T-cell (primary cell): ENCODE data around the gene CEP120. TPM values are rescaled to one million over a fixed set of nuclear protein-coding genes. Genes with fewer than 3 reads are reported as not detected.

ENCODE experiments used
- ATAC-seq, 4 experiments: fragments of 200-7000 bp in 3 of 4; fragments of 150-1000 bp in 1 of 4; cut with Tn5 transposase; replicated peaks in 1 of 4; 1 replicate in 3 of 4; 2 replicates in 1 of 4; pipeline ENCODE4 v1.10.0; 2021; ENCODE audit warnings: moderate library complexity in 3 of 4, mild to moderate bottlenecking in 2 of 4, moderate number of reproducible peaks in 1 of 4
- CTCF ChIA-PET, 2 donors: fragments of 300-600 bp; sonication (Branson Sonifier 250); formaldehyde crosslinking; loops; one replicate each; lab custom pipeline; 2022; ENCODE audit warnings: antibody characterized with exemption in 2 of 2; lab: Charles Lee
- POLR2A ChIA-PET, 2 donors: fragments of 300-600 bp; sonication (Branson Sonifier 250); formaldehyde crosslinking; loops; one replicate each; lab custom pipeline; 2022; ENCODE audit warnings: antibody characterized with exemption in 2 of 2; lab: Charles Lee
- DNase-seq, 35 experiments: peaks; one replicate each; pipeline versions ENCODE4 v3.0.0 to v3.0.0-alpha.2; 2013 to 2023
- H3K27ac ChIP-seq: one replicate; pipeline ENCODE4 v1.5.1; 2013; ENCODE audit warnings: low read length
- H3K27me3 ChIP-seq, 2 experiments: replicated peaks in 1 of 2; 1 replicate in 1 of 2; 2 replicates in 1 of 2; pipeline versions ENCODE4 v1.6.1 to v1.7.0; 2013; ENCODE audit warnings: low read length in 1 of 2, mixed read lengths in 1 of 2; ENCODE audit not compliant: control insufficient read depth in 2 of 2, insufficient read depth in 2 of 2; ENCODE audit errors: extremely low read depth in 1 of 2
- H3K36me3 ChIP-seq, 2 donors: 1 replicate in 1 of 2; 2 replicates in 1 of 2; pipeline versions ENCODE4 v1.6.1 to v1.7.0; 2013; ENCODE audit warnings: low read length in 1 of 2; ENCODE audit not compliant: control insufficient read depth in 2 of 2, insufficient read depth in 1 of 2; ENCODE audit errors: extremely low read depth in 1 of 2
- H3K4me1 ChIP-seq, 2 experiments: 1 replicate in 1 of 2; 2 replicates in 1 of 2; pipeline versions ENCODE4 v1.6.1 to v1.7.0; 2013; ENCODE audit warnings: low read length in 2 of 2, mixed read lengths in 1 of 2; ENCODE audit not compliant: insufficient read depth in 2 of 2, control insufficient read depth in 1 of 2; ENCODE audit errors: extremely low read depth in 1 of 2
- H3K4me3 ChIP-seq, 2 donors: 1 replicate in 1 of 2; 2 replicates in 1 of 2; pipeline versions ENCODE4 v1.5.1 to v1.7.0; 2013; ENCODE audit warnings: mild to moderate bottlenecking in 2 of 2, low read length in 1 of 2, moderate library complexity in 1 of 2; ENCODE audit not compliant: control insufficient read depth in 1 of 2; ENCODE audit errors: extremely low read depth in 1 of 2
- H3K9me3 ChIP-seq: 2 replicates; pipeline ENCODE4 v1.7.0; 2013
- H3K27ac Mint-ChIP-seq, 2 donors: one replicate each; pipeline ENCODE4 v1.8.0; 2020 to 2021; ENCODE audit warnings: mild to moderate bottlenecking in 2 of 2, mixed read lengths in 2 of 2
- H3K27me3 Mint-ChIP-seq, 2 donors: one replicate each; pipeline ENCODE4 v1.8.0; 2021 to 2022; ENCODE audit warnings: mixed read lengths in 2 of 2
- H3K36me3 Mint-ChIP-seq: one replicate; pipeline ENCODE4 v1.8.0; 2021; ENCODE audit warnings: mixed read lengths
- H3K4me1 Mint-ChIP-seq, 3 donors: one replicate each; pipeline ENCODE4 v1.8.0; 2020 to 2022; ENCODE audit warnings: mixed read lengths in 3 of 3, mild to moderate bottlenecking in 1 of 3
- H3K4me3 Mint-ChIP-seq, 3 donors: one replicate each; pipeline ENCODE4 v1.8.0; 2020 to 2022; ENCODE audit warnings: mild to moderate bottlenecking in 3 of 3, mixed read lengths in 3 of 3, moderate library complexity in 3 of 3
- H3K9me3 Mint-ChIP-seq, 3 donors: one replicate each; pipeline ENCODE4 v1.8.0; 2020 to 2022; ENCODE audit warnings: mixed read lengths in 3 of 3
- WGBS: methylation state at CpG from one replicate; pipeline ENCODE4 v1.1.5; 2013; ENCODE audit warnings: missing lambda C conversion rate; ENCODE audit not compliant: insufficient coverage; 5-methylcytosine and 5-hydroxymethylcytosine counted together
- total RNA-seq, 35 experiments: library from RNA in 6 of 35; stranded (reverse) in 6 of 35; fragments of 120-200 nt in 1 of 35; gene quantifications; one replicate each; pipeline versions ENCODE4 v1.2.1 to v1.2.4 and lab custom pipeline; 2013 to 2026

CEP120 gene
- total RNA-seq, 5 donors from 2014 or later (not counting 1 experiment from before 2014, with no cell fraction given) = 48.3 to 71.1 (median 62.8) TPM

GRCh38 chr5:123456242-123456641 is 33.0 kb upstream of the CEP120 start:
- ChIA-PET POLR2A (no interaction called here), CTCF (interaction anchor here (0.7 to 1.1 kb wide), 2 partner anchors 33 to 46 kb away, joined by 3 to 4 read pairs; no protein-coding TSS in a partner anchor)
- Mint-ChIP-seq H3K36me3 (no peaks in the 10 kb centered on the region), H3K27me3 (peaks cover 0 to 3% of the 10 kb centered on the region in 2 donors), H3K9me3 (no peaks in the 10 kb centered on the region), H3K27ac (no peak overlapping the region), H3K4me1 (peaks cover 8 to 9% (median 8%) of the 10 kb centered on the region in 3 donors), H3K4me3 (no peak overlapping the region)
- Histone ChIP-seq H3K36me3 (no peaks in the 10 kb centered on the region), H3K27me3 (no peaks in the 10 kb centered on the region), H3K9me3 (no peaks in the 10 kb centered on the region), H3K4me1 (no peaks in the 10 kb centered on the region), H3K4me3 (no peak overlapping the region), H3K27ac (no peak overlapping the region)
- ATAC-seq = no peak
- no peak for DNase-seq
- no CpG with 5 or more reads among the region's 1 CpG for WGBS

- ATAC-seq (no peak), DNase-seq (no peak)
- Mint-ChIP-seq H3K4me3 (no peak overlapping the region), H3K9me3 (no peaks in the 10 kb centered on the region), H3K36me3 (no peaks in the 10 kb centered on the region), H3K4me1 (peaks cover 7 to 9% (median 7%) of the 10 kb centered on the region in 3 donors), H3K27ac (no peak overlapping the region), H3K27me3 (peaks cover 0 to 3% of the 10 kb centered on the region in 2 donors)
- Histone ChIP-seq H3K4me1 (no peaks in the 10 kb centered on the region), H3K4me3 (no peak overlapping the region), H3K27ac (no peak overlapping the region), H3K36me3 (no peaks in the 10 kb centered on the region), H3K27me3 (no peaks in the 10 kb centered on the region), H3K9me3 (no peaks in the 10 kb centered on the region)
- CTCF ChIA-PET = interaction anchor here (0.7 to 1.1 kb wide), 2 partner anchors 32 to 46 kb away, joined by 3 to 4 read pairs; no protein-coding TSS in a partner anchor
- WGBS = no CpG with 5 or more reads among the region's 2 CpGs
- POLR2A ChIA-PET = no interaction called here
Observed at GRCh38 chr5:123455640-123456039, 32.4 kb upstream of the CEP120 start.

- Histone ChIP-seq H3K4me3 (no peak overlapping the region), H3K27ac (no peak overlapping the region), H3K36me3 (no peaks in the 10 kb centered on the region), H3K9me3 (no peaks in the 10 kb centered on the region), H3K27me3 (no peaks in the 10 kb centered on the region), H3K4me1 (no peaks in the 10 kb centered on the region)
- ChIA-PET POLR2A (no interaction called here), CTCF (no interaction called here)
- DNase-seq (no peak), ATAC-seq (no peak)
- Mint-ChIP-seq H3K36me3 (no peaks in the 10 kb centered on the region), H3K9me3 (no peaks in the 10 kb centered on the region), H3K27ac (no peak overlapping the region), H3K4me3 (no peak overlapping the region), H3K4me1 (peaks cover 2 to 3% (median 2%) of the 10 kb centered on the region in 3 donors), H3K27me3 (peaks cover 0 to 3% of the 10 kb centered on the region in 2 donors)
- no CpG with 5 or more reads among the region's 3 CpGs for WGBS
Observed at GRCh38 chr5:123455095-123455494, 31.9 kb upstream of the CEP120 start.

GRCh38 chr5:123454259-123454911 is 31.2 kb upstream of the CEP120 start:
- ATAC-seq (no peak), DNase-seq (no peak)
- Mint-ChIP-seq H3K9me3 (no peaks in the 10 kb centered on the region), H3K4me3 (no peak overlapping the region), H3K27ac (no peak overlapping the region), H3K27me3 (peaks cover 0 to 3% of the 10 kb centered on the region in 2 donors), H3K4me1 (no peaks in the 10 kb centered on the region), H3K36me3 (no peaks in the 10 kb centered on the region)
- Histone ChIP-seq H3K4me1 (no peaks in the 10 kb centered on the region), H3K4me3 (no peak overlapping the region), H3K27ac (no peak overlapping the region), H3K9me3 (no peaks in the 10 kb centered on the region), H3K36me3 (no peaks in the 10 kb centered on the region), H3K27me3 (no peaks in the 10 kb centered on the region)
- CTCF ChIA-PET = no interaction called here
- WGBS = no CpG with 5 or more reads among the region's 1 CpG
- POLR2A ChIA-PET = no interaction called here

GRCh38 chr5:123452401-123452800 is 29.2 kb upstream of the CEP120 start:
- CTCF ChIA-PET = no interaction called here
- no peaks in the 10 kb centered on the region for H3K27me3 ChIP-seq
- H3K4me1 ChIP-seq = no peaks in the 10 kb centered on the region
- no peaks in the 10 kb centered on the region for H3K9me3 ChIP-seq
- no peak overlapping the region for H3K4me3 ChIP-seq
- H3K27ac ChIP-seq = no peak overlapping the region
- POLR2A ChIA-PET = no interaction called here
- H3K4me3 Mint-ChIP-seq = no peak overlapping the region
- no peak overlapping the region for H3K27ac Mint-ChIP-seq
- no peaks in the 10 kb centered on the region for H3K9me3 Mint-ChIP-seq
- peaks cover 0 to 7% of the 10 kb centered on the region in 2 donors for H3K27me3 Mint-ChIP-seq
- DNase-seq (no peak), ATAC-seq (no peak)
- no CpG with 5 or more reads among the region's 4 CpGs for WGBS
- H3K36me3 ChIP-seq = no peaks in the 10 kb centered on the region
- peaks cover 8% of the 10 kb centered on the region in 3 donors for H3K4me1 Mint-ChIP-seq
- no peaks in the 10 kb centered on the region for H3K36me3 Mint-ChIP-seq

GRCh38 chr5:123451047-123451446 is 27.8 kb upstream of the CEP120 start:
- no peaks in the 10 kb centered on the region for H3K36me3 Mint-ChIP-seq
- no peaks in the 10 kb centered on the region for H3K9me3 Mint-ChIP-seq
- POLR2A ChIA-PET = no interaction called here
- H3K27ac Mint-ChIP-seq = no peak overlapping the region
- no peaks in the 10 kb centered on the region for H3K36me3 ChIP-seq
- WGBS = no CpG with 5 or more reads among the region's 3 CpGs
- no peak overlapping the region for H3K27ac ChIP-seq
- no peaks in the 10 kb centered on the region for H3K9me3 ChIP-seq
- no peaks in the 10 kb centered on the region for H3K4me1 ChIP-seq
- CTCF ChIA-PET = interaction anchor here in 1 of 2 donors (1.1 to 1.6 kb wide), 2 partner anchors 11 to 27 kb away, joined by 3 read pairs; no protein-coding TSS in a partner anchor
- DNase-seq (no peak), ATAC-seq (no peak)
- no peak overlapping the region for H3K4me3 ChIP-seq
- peaks cover 0 to 7% of the 10 kb centered on the region in 2 donors for H3K27me3 Mint-ChIP-seq
- H3K4me3 Mint-ChIP-seq = no peak overlapping the region
- H3K27me3 ChIP-seq = no peaks in the 10 kb centered on the region
- peaks cover 8% of the 10 kb centered on the region in 3 donors for H3K4me1 Mint-ChIP-seq
